Measurements from ENCODE around the gene TTC39B.

Gene TTC39B

GRCh38 chr9:15158064-15158463, 149.0 kb downstream of the TTC39B start:
- no peak for DNase-seq

GRCh38 chr9:15157381-15157780, 149.6 kb downstream of the TTC39B start:
- no peak for DNase-seq

DNA sequence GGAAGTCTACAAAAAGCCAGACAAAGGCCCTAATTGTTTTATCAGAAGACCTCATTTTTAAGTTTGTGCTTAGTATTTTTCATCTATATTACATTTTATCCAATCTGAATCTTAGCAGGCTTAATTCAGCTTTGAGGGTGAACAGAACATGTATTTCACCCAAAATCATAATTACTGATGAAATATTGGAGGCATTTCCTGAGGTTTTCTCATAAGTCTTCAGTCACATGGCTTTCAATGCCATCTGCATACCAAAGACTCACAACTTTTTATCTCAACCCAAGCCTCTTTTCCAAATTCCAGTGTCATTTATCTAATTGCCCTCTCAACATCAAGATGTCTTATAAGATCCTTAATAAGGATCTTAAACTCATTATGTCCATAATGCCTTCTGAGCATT, 150.8 kb downstream of the TTC39B start:
- DNase-seq = no peak

- no peak for DNase-seq
Observed at GRCh38 chr9:15155826-15156225, 151.2 kb downstream of the TTC39B start.

DNA sequence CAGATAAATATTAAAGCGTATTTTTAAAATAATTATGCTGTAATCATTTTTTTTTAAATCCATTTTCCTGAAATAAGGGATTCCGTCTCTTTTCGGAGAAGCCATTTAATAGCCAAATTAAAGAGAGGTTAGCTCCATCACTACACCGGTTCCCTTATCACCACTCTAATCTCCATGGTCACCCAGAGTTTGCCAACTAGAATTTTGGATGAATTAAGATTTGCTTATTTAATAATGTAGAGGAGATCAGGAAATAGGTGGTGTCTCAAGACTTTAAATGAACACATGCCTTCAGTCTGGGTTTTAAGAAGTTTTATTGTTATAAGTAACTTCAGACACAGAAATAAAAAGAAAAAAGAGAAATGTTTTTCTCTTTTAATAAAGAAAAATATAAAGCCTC, 151.7 kb downstream of the TTC39B start:
- no peak for DNase-seq

GRCh38 chr9:15154677-15155076, 152.3 kb downstream of the TTC39B start:
- no peak for DNase-seq

DNA sequence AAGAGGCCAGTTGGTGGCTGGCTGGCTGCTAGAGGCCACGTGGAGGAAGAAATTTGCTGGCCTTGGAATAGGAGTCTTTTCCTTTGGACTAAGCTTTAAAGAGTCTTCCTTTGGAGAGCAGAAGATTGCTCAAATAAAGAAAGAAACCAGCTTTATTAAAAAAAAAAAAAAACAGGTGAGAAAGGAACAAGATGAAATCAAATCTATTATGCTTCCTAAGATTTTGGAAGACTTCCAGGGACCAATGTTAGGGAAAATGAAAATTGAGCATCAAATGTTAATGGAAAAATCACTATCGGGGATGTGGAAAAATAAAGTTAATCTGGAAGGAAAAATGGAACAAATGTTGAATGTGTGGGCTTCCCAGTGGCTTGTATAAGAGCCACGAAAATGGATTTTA, 153.1 kb downstream of the TTC39B start:
- no peak for DNase-seq

- no peak for DNase-seq
Observed at GRCh38 chr9:15150939-15151338, 156.1 kb downstream of the TTC39B start.

DNA sequence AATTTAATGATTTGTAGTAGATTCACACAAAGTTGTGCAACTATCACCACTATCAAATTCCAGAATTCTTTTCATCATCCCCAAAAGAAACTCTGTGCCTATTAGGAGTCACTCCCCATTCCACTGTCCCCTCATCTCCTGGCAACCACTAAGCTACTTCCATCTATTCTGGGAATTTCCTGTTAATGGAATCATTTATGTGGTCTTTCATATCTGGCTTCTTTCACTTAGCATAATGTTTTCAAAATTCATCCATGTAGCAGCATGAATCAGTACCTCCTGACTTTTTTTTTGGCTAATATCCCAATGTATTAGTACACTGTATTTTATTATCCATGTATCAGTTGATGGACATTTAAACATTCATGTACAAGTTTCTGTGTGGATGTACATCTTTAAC, 157.6 kb downstream of the TTC39B start:
- no peak for DNase-seq

DNA sequence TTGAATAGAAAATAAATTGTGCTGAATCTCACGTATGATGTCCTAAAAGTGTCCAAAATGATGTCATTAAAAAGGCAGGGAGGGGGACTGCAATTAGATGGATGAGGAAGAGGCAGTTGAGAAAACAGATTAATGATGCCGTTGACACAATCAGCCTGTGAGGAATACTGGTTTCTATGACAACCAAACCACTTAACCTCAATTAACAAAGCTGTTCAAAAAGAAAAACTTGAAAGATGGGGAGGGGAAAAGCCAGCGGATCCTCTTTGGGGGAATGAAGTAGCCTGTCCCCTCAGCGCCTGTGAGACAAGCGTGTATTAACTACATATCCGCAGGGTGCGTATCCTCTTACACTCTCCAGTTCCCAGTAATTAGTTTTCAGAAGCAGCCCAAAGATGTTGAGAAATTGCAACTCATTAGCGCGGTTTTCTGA, 160.7 kb downstream of the TTC39B start:
- DNase-seq = no peak

DNA sequence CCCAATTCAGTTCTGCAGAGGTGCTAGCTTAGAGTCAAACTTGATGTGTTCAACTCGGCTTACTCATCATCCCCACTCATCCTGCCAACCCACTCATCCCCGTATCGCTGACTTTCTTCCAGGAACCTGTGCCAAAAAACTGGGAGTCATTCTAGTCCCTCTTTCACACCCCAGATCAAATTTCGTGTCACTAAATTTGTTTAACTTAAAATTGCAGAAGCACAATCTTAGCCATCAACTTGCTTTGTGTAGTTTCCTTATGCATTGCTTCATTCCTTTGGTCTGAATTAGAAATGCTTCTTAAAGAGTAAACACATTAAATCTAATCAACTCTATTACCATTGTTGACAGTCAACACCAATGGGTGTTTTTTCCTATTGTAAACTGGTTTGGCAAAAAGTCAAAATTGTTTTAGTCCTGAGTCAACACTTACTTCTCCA, 162.4 kb downstream of the TTC39B start:
- DNase-seq = peak; percentile 59

DNA sequence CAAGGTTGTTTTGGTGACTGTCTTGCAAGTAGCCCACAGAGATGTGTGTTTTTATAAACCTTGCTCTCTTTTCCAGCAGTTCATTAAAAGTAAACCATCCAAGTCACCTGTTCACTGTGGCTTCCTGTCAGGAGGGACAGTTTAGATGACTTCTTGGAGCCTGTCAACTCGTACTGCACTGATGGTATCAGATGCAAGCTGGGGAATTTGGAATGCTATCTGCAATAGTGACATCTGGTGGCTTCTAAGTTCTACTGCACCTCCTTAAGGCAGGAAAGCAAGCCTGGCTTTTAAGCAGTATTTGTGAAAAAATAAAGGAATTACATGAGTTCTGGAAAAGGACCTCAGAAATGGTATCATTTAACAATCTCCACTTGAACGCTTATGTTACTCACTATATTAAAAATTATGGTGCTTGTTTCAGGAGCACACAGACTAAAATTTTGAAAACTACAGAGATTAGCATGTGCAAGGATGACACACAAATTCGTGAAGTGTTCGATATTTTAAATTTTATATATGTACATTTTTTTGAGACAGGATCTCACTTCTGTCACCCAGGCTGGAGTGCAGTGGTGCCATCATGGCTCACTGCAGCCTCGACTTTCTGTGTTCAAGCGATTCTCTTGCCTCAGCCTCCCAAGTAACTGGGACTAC, 164.0 kb downstream of the TTC39B start:
- no peak for DNase-seq

DNA sequence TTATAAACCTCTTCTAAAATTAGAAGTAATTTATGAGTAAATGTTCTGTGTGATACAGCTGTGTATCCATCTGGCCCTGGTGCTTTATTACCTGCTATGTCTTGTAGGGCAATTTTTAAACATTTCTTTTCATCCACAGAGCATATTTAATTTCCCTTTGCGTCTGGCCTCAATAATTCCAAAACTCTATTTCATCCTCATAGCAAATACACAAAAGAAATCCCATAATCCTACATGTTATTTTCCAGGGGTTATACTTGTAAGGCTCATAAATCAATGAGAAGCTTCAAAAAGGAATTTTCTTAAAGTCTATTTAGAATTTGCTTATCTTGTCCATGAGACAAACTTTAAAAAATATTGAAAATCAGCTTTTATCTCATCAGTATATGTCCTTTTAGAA, 167.0 kb downstream of the TTC39B start:
- no peak for DNase-seq

GRCh38 chr9:15139469-15139868, 167.5 kb downstream of the TTC39B start:
- no peak for DNase-seq

DNA sequence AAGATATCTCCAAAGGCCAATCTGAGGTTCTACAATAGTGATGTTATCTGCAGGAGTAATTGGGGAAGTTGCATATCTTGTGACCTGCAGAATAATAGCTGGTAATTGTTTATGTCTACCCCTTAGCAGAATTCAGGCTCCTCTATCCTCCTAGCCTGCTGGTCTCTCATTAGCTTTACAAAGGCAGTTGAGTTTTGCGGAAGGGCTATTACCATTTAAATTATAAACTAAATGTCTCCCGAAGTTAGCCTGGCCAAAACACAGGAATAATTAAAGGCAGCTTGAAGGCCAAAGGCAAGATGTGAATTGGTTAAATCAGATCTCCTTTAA, 168.7 kb downstream of the TTC39B start:
- no peak for DNase-seq

DNA sequence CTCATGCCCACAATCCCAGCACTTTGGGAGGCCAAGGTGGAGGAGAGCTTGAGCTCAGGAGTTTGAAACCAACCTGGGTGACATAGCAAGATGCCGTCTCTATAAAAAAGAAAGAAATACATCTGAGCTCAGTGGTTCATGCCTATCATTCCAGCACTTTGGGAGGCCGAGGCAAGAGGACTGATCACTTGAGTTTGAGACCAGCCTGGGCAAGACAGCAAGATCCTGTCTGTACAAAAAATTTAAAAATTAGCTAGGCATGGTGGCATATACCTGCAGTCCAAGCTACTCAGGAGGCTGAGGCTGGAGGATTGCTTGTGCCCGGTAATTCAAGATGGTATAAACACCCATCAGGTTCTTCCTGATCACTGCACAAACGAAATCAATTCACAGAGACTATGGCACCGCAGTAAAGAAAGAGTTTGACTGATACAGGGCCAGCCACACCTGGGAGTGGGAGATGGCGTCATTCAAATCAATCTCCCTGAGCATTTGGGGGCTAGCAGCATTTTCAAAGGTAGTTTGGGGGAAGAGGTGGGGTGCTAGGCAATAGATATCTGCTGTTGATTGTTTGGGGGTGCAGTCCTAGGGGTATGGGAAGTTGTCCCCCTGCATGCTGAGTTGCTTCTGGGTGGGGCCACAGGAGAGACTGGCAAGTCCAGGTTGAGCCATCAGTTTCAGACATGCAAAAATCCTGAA, 169.2 kb downstream of the TTC39B start:
- no peak for DNase-seq

GRCh38 chr9:15137089-15137488, 169.9 kb downstream of the TTC39B start:
- DNase-seq = no peak

- no peak for DNase-seq
Observed at GRCh38 chr9:15136646-15137045, 170.4 kb downstream of the TTC39B start.

DNA sequence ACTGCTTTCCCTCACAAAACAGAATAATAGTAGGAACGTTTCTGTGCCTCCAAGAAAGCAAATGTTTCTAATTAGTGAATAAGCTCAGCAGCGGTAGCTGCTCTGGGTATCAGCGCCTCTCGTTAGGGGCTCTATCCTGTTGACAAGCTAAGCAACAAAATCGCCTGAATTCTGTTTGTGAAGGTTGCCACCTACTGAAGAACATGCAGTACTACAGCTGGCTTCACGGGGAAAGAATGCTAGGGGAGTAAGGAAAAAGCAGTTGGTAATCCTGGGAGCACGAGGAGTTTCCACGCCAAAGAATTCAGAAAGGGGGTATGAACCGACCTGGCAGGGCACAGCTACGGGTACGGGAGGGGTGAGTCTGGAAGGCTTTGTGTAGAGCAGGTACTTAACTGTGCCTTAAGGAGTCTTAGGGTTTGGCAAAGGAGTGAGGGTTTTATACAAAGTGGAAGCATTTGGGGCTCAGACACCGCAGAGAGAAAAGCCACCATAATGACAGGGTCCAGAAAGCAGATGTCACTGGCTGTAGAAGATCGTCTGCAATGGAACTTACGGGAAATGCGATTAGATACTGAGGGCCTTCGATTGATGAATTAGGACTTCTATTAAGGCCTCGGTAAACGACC, 171.7 kb downstream of the TTC39B start:
- peak; percentile 33 for DNase-seq

- DNase-seq = no peak
Observed at GRCh38 chr9:15133488-15133887, 173.5 kb downstream of the TTC39B start.

- DNase-seq = peak; percentile 4
Observed at GRCh38 chr9:15132091-15132490, 174.9 kb downstream of the TTC39B start.

GRCh38 chr9:15131094-15131493, 175.9 kb downstream of the TTC39B start:
- DNase-seq = no peak

GRCh38 chr9:15127831-15128230, 179.2 kb downstream of the TTC39B start:
- no peak for DNase-seq

DNA sequence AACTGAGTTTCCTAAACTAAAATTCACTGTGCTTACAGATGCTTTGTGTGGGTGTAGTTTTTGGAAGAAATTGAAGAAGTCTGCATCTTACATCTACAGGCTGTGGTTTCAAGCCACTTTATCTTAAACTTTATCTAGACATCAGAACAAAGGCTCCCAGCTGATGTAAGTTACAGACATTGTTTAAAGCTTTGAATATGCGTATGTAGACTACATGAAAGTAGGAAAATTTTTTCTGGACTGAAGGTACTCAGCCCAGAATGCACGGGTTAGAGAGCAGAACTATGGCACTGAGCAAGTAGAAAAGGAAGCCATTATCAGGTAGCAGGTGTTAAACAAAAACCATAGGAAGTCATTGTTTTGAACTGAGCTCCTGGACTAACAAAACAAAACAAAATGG, 185.4 kb downstream of the TTC39B start:
- DNase-seq = no peak

All from NCI-H2029 treated with DMSO at 0.1 percent for 48 hours (cell line).